BLaER1 (cell line): ENCODE results near the gene MBTD1.

Source experiments
- H3K27ac ChIP-seq: shearing (Covaris generic); formaldehyde crosslinking; 2 replicates; pipeline ENCODE4 v1.8.1; 2022
- H3K27me3 ChIP-seq: shearing (Covaris generic); formaldehyde crosslinking; 2 replicates; pipeline ENCODE4 v1.8.1; 2022
- H3K36me3 ChIP-seq: shearing (Covaris generic); formaldehyde crosslinking; 2 replicates; pipeline ENCODE4 v1.8.1; 2022
- H3K4me1 ChIP-seq: shearing (Covaris generic); formaldehyde crosslinking; 2 replicates; pipeline ENCODE4 v1.8.1; 2022
- H3K4me2 ChIP-seq: shearing (Covaris generic); formaldehyde crosslinking; 2 replicates; pipeline ENCODE4 v1.8.1; 2022
- H3K4me3 ChIP-seq: shearing (Covaris generic); formaldehyde crosslinking; 2 replicates; pipeline ENCODE4 v1.8.1; 2022
- H3K9ac ChIP-seq: shearing (Covaris generic); formaldehyde crosslinking; 2 replicates; pipeline ENCODE4 v1.8.1; 2022
- H3K9me3 ChIP-seq: shearing (Covaris generic); formaldehyde crosslinking; 2 replicates; pipeline ENCODE4 v1.8.1; 2022
- H4K20me1 ChIP-seq: shearing (Covaris generic); formaldehyde crosslinking; 2 replicates; pipeline ENCODE4 v1.8.1; 2022
- Cebpa-rat ChIP-seq: shearing (Covaris generic); IDR thresholded peaks from 2 replicates; pipeline ENCODE4 v1.8.1; 2022

MBTD1 gene

GRCh38 chr17:51170736-51171135 lies 89.1 kb downstream of the MBTD1 start:
- Histone ChIP-seq H3K36me3 (peaks cover 79% of the 10 kb centered on the region), H4K20me1 (peaks cover 71% of the 10 kb centered on the region), H3K27ac (no peak overlapping the region), H3K4me3 (no peak overlapping the region), H3K9ac (no peak overlapping the region), H3K27me3 (no peaks in the 10 kb centered on the region), H3K9me3 (no peaks in the 10 kb centered on the region), H3K4me2 (no peak overlapping the region), H3K4me1 (peaks cover 28% of the 10 kb centered on the region)
- no peak for TF ChIP-seq Cebpa-rat

DNA sequence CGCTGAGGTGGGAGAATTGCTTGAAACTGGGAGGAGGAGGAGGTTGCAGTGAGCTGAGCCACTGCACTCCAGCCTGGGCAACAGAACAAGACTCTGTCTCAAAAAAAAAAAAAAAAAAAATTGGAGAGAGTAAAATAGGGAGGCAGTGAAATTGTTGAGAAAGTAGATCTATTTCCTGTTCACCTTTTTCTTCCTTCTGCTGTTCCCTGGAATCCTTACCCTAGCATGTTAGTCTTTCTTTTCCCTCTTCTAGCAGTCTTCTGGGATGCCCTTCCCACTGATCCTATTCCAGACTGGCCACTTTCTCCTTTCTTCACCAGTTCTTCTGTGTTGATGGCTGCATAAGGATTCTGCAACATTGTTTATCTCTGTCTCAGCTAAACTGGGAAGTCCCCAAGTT lies 90.5 kb downstream of the MBTD1 start:
- no peaks in the 10 kb centered on the region for H3K27me3 ChIP-seq
- no peak for TF ChIP-seq Cebpa-rat
- H3K36me3 ChIP-seq: peaks cover 70% of the 10 kb centered on the region
- H3K9ac ChIP-seq: no peak overlapping the region
- H3K4me3 ChIP-seq: no peak overlapping the region
- peaks cover 34% of the 10 kb centered on the region for H3K4me1 ChIP-seq
- no peak overlapping the region for H3K27ac ChIP-seq
- H3K9me3 ChIP-seq: no peaks in the 10 kb centered on the region
- H3K4me2 ChIP-seq: no peak overlapping the region
- H4K20me1 ChIP-seq: peaks cover 69% of the 10 kb centered on the region

DNA sequence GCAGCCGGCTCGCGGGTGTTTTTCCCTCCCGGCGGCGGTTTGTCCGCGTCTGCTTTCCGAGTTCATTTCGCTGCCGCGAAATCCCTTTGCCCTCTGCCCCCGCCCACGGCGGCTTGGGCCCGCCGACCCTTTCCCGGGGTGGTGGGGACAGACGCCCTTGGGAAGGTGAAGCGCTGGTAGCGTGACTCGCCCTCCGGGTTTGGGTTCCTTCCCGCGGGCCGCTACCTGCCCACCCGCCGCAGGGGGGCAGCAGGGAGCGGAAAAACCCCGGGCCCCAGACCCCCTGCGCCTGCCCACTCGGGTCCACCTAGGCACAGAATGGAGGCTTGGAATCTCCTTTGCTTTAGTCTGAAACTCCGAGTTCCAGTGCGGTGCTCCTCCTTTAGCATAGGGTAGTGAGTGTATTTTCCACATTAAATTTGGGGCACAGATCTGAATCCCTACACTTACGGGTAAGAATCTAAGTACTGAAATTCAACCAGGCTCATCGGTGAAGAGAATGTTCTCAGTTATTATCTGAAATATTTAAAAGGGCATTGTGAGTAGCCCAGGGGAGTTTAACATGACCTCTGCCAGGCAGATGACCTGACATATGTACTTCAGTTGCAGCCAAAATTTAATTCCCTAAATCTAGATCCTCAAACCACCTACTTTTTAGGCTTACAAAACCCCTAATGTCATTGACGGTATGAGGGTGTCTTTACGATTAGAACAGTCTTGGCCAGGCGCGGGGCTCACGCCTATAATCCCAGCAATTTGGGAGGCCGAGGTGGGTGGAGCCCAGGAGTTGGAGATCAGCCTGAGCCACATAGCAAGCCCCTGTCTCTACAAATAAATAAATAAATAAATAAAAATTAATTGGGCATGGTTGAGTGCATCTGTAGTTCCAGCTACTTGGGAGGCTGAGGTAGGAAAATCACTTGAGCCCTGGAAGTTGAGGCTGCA lies 92.6 kb downstream of the MBTD1 start:
- peak overlapping the region; percentile 98 for H3K9ac ChIP-seq
- H4K20me1 ChIP-seq: peaks cover 62% of the 10 kb centered on the region
- no peak for TF ChIP-seq Cebpa-rat
- peak overlapping the region; percentile 91 for H3K4me2 ChIP-seq
- H3K4me1 ChIP-seq: peaks cover 29% of the 10 kb centered on the region
- peaks cover 67% of the 10 kb centered on the region for H3K36me3 ChIP-seq
- H3K27ac ChIP-seq: peak overlapping the region; percentile 99
- peak overlapping the region; percentile 94 for H3K4me3 ChIP-seq
- no peaks in the 10 kb centered on the region for H3K9me3 ChIP-seq
- no peaks in the 10 kb centered on the region for H3K27me3 ChIP-seq

GRCh38 chr17:51166198-51166986 lies 93.5 kb downstream of the MBTD1 start, which contains the start of gene NME2:
Gene NME2 (plus strand): TSS chr17:51166411. CDS start chr17:51166831, 420 bp downstream.
- H3K4me3 ChIP-seq: peak within 1 kb of the TSS; percentile 94
- no peak for TF ChIP-seq Cebpa-rat
- H4K20me1 ChIP-seq: peaks cover 59% of the 10 kb centered on the region
- H3K27me3 ChIP-seq: no peaks in the 10 kb centered on the region
- peaks cover 67% of the 10 kb centered on the region for H3K36me3 ChIP-seq
- no peaks in the 10 kb centered on the region for H3K9me3 ChIP-seq
- H3K4me1 ChIP-seq: peaks cover 26% of the 10 kb centered on the region
- peak within 1 kb of the TSS; percentile 91 for H3K4me2 ChIP-seq
- H3K27ac ChIP-seq: peak within 1 kb of the TSS; percentile 99
- H3K9ac ChIP-seq: peak within 1 kb of the TSS; percentile 98

GRCh38 chr17:51165680-51166197 lies 94.1 kb downstream of the MBTD1 start:
- Histone ChIP-seq H3K4me1 (peaks cover 26% of the 10 kb centered on the region), H3K9ac (peak overlapping the region; percentile 98), H3K4me3 (peak overlapping the region; percentile 94), H4K20me1 (peaks cover 59% of the 10 kb centered on the region), H3K4me2 (peak overlapping the region; percentile 91), H3K9me3 (no peaks in the 10 kb centered on the region), H3K36me3 (peaks cover 67% of the 10 kb centered on the region), H3K27me3 (no peaks in the 10 kb centered on the region), H3K27ac (peak overlapping the region; percentile 99)
- TF ChIP-seq Cebpa-rat: no peak

- Histone ChIP-seq H3K27ac (peak overlapping the region; percentile 99), H3K4me3 (peak overlapping the region; percentile 94), H3K4me1 (peaks cover 26% of the 10 kb centered on the region), H3K27me3 (no peaks in the 10 kb centered on the region), H3K4me2 (peak overlapping the region; percentile 91), H3K9me3 (no peaks in the 10 kb centered on the region), H3K36me3 (peaks cover 67% of the 10 kb centered on the region), H4K20me1 (peaks cover 59% of the 10 kb centered on the region), H3K9ac (peak overlapping the region; percentile 98; the same call in 1 of the 2 replicates)
- no peak for TF ChIP-seq Cebpa-rat
Measured at GRCh38 chr17:51164911-51165679, 94.8 kb downstream of the MBTD1 start.

- H3K9me3 ChIP-seq: no peaks in the 10 kb centered on the region
- H4K20me1 ChIP-seq: peaks cover 59% of the 10 kb centered on the region
- peaks cover 9% of the 10 kb centered on the region for H3K4me1 ChIP-seq
- peaks cover 80% of the 10 kb centered on the region for H3K36me3 ChIP-seq
- no peak overlapping the region for H3K9ac ChIP-seq
- H3K4me3 ChIP-seq: no peak overlapping the region
- H3K4me2 ChIP-seq: no peak overlapping the region
- H3K27me3 ChIP-seq: no peaks in the 10 kb centered on the region
- no peak overlapping the region for H3K27ac ChIP-seq
- no peak for TF ChIP-seq Cebpa-rat
Measured at GRCh38 chr17:51161541-51161940, 98.3 kb downstream of the MBTD1 start.

- no peak for TF ChIP-seq Cebpa-rat
- Histone ChIP-seq H3K27me3 (no peaks in the 10 kb centered on the region), H3K4me2 (no peak overlapping the region), H3K4me3 (no peak overlapping the region), H3K9me3 (no peaks in the 10 kb centered on the region), H3K27ac (no peak overlapping the region), H3K4me1 (peaks cover 12% of the 10 kb centered on the region), H3K36me3 (peaks cover 87% of the 10 kb centered on the region), H4K20me1 (peaks cover 65% of the 10 kb centered on the region), H3K9ac (no peak overlapping the region)
Measured at GRCh38 chr17:51159604-51160003, 100.2 kb downstream of the MBTD1 start.

DNA sequence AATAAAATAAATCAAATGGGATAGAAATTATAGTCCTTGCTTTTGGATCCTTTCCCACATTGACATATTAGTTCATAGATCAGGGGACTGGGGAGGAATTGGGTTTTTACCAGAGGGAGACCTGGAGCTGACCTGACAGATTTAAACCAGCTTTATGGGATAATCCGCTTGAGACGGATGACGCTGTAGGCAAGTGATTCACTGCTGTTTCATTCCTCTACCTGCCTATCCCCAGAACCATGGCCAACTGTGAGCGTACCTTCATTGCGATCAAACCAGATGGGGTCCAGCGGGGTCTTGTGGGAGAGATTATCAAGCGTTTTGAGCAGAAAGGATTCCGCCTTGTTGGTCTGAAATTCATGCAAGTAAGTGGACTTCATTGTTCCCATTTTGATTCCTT lies 104.4 kb downstream of the MBTD1 start:
- Histone ChIP-seq H3K27ac (no peak overlapping the region), H4K20me1 (peaks cover 40% of the 10 kb centered on the region), H3K4me2 (peak overlapping the region; percentile 86), H3K36me3 (peaks cover 52% of the 10 kb centered on the region), H3K9me3 (no peaks in the 10 kb centered on the region), H3K9ac (no peak overlapping the region), H3K4me1 (peaks cover 23% of the 10 kb centered on the region), H3K27me3 (no peaks in the 10 kb centered on the region), H3K4me3 (no peak overlapping the region)
- TF ChIP-seq Cebpa-rat: no peak
